GM12864 (cell line): ENCODE measurements around the gene KIF16B.

Experiments used
- DNase-seq: peaks from one replicate; pipeline ENCODE4 v3.0.0-alpha.2; 2011; ENCODE audit warnings: low read depth
- H3K4me3 ChIP-seq: 2 replicates; pipeline ENCODE4 v1.5.1; 2011; ENCODE audit warnings: mild to moderate bottlenecking, low read depth, low read length, control low read depth
- TF ChIP-seq, protein P1 (sequence below): IDR thresholded peaks from 2 replicates; pipeline ENCODE4 v1.5.1; 2011; ENCODE audit warnings: low read depth, mild to moderate bottlenecking, moderate library complexity, low read length, control low read depth, inconsistent platforms; ENCODE audit errors: missing control alignments

The KIF16B gene

DNA sequence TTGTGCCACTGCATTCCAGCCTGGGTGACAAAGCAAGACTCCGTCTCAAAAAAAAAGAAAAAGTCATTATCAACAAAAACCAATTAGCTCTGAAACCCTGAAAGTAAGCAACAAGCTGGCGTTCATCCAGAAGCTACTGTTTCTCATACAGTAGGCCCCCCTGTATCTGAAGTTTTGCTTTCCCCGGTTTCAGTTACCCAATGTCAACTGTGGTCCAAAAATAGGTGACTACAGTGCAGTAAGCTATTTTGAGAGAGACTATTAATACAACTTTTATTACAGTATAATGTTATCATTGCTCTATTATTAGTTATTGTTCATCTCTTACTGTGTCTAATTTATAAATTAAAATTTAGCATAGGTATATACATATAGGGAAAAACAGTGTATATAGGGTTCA is 135.1 kb downstream of the KIF16B start:
- no peak for DNase-seq
- no peak overlapping the region for H3K4me3 ChIP-seq
- TF ChIP-seq, protein P1, sequence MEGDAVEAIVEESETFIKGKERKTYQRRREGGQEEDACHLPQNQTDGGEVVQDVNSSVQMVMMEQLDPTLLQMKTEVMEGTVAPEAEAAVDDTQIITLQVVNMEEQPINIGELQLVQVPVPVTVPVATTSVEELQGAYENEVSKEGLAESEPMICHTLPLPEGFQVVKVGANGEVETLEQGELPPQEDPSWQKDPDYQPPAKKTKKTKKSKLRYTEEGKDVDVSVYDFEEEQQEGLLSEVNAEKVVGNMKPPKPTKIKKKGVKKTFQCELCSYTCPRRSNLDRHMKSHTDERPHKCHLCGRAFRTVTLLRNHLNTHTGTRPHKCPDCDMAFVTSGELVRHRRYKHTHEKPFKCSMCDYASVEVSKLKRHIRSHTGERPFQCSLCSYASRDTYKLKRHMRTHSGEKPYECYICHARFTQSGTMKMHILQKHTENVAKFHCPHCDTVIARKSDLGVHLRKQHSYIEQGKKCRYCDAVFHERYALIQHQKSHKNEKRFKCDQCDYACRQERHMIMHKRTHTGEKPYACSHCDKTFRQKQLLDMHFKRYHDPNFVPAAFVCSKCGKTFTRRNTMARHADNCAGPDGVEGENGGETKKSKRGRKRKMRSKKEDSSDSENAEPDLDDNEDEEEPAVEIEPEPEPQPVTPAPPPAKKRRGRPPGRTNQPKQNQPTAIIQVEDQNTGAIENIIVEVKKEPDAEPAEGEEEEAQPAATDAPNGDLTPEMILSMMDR: no peak

DNA sequence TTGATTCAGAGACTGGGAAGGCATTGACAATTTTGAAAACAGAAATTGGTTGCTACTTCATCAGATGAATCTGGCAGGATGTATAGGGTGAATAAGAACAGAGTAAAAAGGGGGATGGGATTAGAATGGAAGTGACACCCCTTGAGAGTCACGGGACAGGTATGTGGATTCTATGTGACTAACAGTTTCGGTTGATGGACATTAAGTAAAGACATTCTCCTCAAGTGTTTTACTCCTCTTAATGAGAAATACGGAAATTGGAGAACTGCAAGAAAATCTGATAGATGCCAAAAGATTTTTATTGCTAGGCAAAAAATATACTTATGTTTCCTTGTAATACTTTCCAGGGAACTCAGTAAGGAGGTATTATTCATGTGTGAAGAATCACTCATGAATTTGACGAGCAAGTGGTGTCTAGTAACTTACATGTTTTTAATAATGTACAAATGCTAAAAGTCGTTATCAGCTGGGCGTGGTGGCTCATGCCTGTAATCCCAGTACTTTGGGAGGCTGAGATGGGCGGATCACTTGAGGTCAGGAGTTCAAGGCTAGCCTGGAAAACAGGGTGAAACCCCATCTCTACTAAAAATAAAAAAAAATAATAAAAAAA is 135.8 kb downstream of the KIF16B start:
- TF ChIP-seq, protein P1: no peak
- no peak overlapping the region for H3K4me3 ChIP-seq
- no peak for DNase-seq

DNA sequence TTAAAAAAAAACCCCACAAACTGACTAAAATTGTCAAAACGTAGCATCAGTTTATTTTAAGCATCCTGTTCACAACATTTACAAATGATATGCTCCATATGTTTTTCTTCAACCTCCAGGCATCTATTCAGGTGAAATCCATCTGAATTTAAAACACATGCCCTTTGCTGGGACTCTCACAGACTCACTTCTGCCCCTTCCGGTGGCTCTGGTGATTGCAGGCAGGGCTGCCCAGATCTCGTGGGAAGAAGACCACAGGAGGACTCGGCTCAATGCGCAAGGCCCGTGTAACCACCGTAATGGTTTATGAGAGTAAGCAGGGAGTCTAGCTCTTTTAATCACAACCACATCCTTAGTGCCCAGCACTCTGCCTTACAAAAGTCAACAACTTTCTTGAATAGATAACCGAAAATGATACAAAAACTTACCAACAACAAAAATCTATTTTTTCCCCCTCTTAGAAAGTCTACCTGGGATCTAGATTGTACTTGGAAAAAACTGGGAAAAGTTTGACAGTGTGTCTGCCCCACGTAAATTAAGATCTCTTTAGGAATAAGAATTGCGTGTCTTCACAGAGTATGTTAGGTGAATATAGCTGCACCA is 139.1 kb downstream of the KIF16B start:
- TF ChIP-seq, protein P1: peak; percentile 82
- H3K4me3 ChIP-seq: no peak overlapping the region
- DNase-seq: peak; percentile 37

DNA sequence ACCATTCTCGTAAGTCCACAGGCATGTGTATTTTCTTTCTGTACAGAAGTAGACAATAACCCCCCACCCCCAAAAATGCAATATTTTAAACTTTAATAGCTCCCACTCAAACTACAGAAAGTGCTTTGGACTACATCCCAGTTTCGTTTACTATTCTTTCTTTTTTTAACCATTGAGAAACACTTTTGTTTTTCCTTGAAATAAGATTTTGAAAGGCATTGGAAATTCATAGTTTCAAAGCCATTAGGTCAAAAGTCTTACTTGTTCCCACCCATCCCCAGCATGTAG is 140.0 kb downstream of the KIF16B start:
- H3K4me3 ChIP-seq: no peak overlapping the region
- TF ChIP-seq, protein P1: no peak
- DNase-seq: no peak

DNA sequence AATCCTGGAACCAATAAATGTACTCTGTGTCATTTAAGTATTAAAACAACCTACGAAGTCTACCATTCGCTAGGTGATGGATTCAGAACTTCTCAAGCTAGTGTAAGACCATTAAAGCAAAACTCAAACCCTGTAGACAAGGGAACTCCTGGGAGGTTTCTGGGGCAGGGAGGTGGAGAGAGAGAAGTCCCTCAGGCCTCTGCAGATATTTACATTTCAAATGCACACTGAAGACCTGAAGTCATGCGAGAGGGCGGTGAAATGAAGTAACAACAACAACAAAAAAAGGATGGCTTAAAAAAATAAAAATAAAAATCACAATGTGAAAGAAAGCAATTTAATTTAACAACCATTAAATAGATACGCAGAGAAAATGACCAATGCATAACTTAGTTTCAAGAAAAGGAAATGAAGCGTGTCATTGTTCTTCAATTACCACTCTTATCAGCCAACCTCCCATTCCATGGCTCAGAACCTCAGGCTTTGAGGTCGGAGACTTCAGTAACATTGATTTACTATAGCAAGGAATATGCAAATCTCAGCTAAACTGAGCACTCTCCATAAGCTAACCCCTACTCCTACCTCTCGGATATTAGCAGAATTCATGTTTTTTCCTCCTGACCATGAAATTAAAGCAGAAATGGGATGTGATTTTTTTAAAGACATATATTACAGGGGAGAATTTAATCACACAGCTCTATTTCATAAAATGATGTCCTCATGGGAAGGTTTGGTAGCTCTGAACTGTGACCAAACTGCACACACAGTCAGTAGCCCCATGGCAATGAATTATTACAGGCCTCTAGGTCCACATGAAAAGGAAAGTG is 140.6 kb downstream of the KIF16B start:
- TF ChIP-seq, protein P1: no peak
- no peak overlapping the region for H3K4me3 ChIP-seq
- DNase-seq: no peak

DNA sequence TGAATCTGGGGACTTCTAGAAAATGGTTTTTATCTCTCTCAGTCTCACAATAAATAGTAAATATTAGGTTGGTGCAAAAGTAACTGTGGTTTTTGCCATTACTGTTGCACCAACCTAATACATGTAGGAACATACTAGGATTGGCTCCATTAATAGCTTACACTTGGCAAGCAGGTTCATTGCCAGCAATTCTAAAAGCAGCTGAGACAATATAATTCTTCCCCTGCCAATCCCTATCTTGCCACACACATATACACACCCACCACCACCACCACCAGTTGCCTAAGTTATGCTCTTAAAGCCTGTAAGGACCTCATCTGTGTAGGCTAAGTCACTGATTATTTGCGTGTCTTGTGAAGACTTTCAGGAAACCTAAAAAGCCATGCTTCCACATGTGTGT is 145.1 kb downstream of the KIF16B start:
- no peak overlapping the region for H3K4me3 ChIP-seq
- DNase-seq: no peak
- TF ChIP-seq, protein P1: no peak

DNA sequence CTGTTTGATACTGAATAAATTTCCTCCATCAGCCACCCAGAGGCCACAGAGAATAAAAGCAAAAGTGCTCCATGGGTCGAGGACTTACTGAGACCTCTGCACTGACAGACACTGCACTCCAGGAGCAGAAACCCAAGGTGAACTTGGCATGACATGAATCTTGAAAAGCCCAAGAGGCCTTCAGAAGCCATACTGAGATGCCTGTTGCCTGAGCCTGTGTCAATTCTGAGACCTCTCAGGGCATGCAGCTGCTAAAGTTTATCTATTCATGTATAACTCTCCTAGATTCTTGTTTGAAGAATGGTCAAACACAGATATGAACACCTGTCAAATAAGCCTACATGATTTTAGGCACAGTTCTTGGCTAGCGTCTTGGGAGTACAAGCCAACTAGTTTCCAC is 145.7 kb downstream of the KIF16B start:
- no peak overlapping the region for H3K4me3 ChIP-seq
- no peak for DNase-seq
- TF ChIP-seq, protein P1: no peak
